Measurements from ENCODE around the gene SIL1.

SIL1 gene

DNA sequence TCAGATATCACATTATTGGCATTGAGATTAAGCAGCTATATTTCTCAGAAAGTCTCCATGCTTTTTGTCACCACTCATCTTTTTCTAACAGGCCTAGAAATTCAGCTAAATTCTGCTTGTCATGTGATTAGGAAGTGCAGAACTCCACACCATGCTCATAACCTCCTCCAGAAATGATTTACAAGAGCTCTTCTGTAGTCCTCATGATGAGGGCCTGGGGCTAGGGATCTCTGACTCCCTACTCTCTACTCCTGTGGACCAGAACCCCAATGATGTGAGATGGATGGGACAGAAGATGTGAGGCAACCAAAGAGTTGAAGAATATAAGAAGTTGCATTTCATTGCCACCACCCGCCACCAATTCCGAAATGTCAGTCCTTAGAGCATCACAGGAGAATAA lies 16.5 kb upstream of the SIL1 start:
- DNase-seq (ENCODE audit: low read depth) = no peak
- TF ChIP-seq, protein P1, sequence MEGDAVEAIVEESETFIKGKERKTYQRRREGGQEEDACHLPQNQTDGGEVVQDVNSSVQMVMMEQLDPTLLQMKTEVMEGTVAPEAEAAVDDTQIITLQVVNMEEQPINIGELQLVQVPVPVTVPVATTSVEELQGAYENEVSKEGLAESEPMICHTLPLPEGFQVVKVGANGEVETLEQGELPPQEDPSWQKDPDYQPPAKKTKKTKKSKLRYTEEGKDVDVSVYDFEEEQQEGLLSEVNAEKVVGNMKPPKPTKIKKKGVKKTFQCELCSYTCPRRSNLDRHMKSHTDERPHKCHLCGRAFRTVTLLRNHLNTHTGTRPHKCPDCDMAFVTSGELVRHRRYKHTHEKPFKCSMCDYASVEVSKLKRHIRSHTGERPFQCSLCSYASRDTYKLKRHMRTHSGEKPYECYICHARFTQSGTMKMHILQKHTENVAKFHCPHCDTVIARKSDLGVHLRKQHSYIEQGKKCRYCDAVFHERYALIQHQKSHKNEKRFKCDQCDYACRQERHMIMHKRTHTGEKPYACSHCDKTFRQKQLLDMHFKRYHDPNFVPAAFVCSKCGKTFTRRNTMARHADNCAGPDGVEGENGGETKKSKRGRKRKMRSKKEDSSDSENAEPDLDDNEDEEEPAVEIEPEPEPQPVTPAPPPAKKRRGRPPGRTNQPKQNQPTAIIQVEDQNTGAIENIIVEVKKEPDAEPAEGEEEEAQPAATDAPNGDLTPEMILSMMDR (IDR thresholded peaks at IDR 0.05; ENCODE audit: control insufficient read depth, extremely low read depth, insufficient read depth) = no peak
- no peak overlapping the region for H3K4me3 ChIP-seq (ENCODE audit: low read depth, low read length)

DNA sequence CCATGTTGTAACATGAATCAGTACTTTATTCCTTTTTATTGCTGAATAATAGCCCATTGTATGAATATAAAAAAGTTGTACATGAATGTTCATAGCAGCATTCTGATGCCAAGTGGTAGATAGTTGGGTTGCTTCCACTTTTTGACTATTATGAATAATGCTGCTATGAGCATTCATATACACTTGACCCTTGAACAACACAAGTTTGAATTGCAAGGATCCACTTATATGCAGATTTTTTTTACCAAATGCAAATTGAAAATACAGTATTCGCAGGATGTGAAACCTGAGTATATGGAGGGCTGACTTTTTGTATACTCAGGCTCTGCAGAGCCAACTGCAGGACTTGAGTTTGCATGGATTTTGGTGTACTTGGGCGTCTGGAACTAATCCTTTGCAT lies 14.7 kb upstream of the SIL1 start:
- TF ChIP-seq, protein P1 (IDR thresholded peaks at IDR 0.05; ENCODE audit: control insufficient read depth, extremely low read depth, insufficient read depth) = no peak
- no peak for DNase-seq (ENCODE audit: low read depth)
- H3K4me3 ChIP-seq (ENCODE audit: low read depth, low read length) = no peak overlapping the region

DNA sequence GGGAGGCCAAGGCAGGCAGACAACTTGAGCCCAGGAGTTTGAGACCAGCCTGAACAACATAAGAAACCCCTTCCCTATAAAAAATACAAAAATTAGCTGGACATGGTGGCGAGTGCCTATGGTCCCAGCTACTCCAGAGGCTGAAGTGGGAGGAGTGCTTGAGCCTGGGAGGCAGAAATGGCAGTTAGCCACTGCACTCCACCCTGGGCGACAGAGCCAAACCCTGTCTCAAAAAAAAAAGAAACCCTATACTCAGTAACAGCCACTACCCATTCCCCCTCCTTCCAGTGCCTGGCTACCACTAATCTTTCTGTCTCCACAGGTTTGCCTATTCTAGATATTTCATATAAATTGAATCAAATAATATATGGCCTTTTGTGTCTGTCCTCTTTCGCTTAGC lies 14.3 kb upstream of the SIL1 start:
- TF ChIP-seq, protein P1 (IDR thresholded peaks at IDR 0.05; ENCODE audit: control insufficient read depth, extremely low read depth, insufficient read depth) = no peak
- no peak overlapping the region for H3K4me3 ChIP-seq (ENCODE audit: low read depth, low read length)
- DNase-seq (ENCODE audit: low read depth) = no peak

DNA sequence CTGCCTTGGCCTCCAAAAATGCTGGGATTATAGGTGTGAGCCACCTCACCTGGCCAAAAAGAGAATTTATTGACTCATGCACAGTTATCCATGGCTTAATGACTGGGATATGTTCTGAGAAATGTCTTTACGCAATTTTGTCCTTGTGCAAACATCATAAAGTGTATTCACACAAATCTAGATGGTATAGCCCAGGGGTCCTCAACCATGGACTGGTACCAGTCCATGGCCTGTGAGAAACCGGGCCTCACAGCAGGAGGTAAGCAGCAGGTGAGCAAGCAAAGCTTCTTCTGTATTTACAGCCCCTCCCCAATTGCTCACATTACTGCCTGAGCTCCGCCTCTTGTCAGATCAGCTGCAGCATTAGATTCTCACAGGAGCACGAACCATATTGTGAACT lies 12.4 kb upstream of the SIL1 start:
- no peak overlapping the region for H3K4me3 ChIP-seq (ENCODE audit: low read depth, low read length)
- DNase-seq (ENCODE audit: low read depth) = peak; percentile 71
- TF ChIP-seq, protein P1 (IDR thresholded peaks at IDR 0.05; ENCODE audit: control insufficient read depth, extremely low read depth, insufficient read depth) = 0 out of 2 replicates have a peak, but pooled peaks have one; percentile 5

DNA sequence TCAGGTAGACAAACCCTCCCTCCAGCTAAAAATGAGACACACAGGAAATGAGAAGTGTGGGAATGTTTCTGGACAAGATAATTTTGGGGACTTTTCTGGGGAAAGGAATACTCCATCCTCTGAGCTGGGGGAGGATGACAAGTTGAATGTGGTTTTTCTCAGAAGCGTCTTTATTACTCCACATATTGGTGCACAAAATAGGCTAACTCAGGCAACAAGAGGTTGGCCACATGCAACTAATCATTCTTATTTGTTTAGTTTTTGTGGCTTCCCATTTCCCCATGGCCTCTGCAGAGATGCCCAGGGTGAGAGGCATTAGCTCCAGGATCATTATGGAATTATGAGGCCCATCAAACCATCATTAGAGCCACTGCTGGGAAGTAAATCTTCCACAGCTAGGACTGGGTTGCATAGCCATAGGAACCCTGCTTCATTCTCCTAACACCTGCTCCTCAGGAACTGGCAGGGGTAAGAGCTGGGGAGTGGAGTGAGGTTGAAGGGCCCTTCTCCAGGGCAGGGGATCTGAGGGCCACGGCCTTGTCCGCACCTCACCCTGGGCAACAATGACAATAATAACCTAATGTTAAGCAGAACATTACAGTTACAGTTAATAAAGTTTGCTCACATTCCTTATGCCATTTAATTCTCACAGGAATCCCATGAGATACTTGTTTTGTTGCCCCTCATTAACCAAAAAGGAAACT lies 9.3 kb upstream of the SIL1 start:
- TF ChIP-seq, protein P1 (IDR thresholded peaks at IDR 0.05; ENCODE audit: control insufficient read depth, extremely low read depth, insufficient read depth) = no peak
- H3K4me3 ChIP-seq (ENCODE audit: low read depth, low read length) = no peak overlapping the region
- no peak for DNase-seq (ENCODE audit: low read depth)

DNA sequence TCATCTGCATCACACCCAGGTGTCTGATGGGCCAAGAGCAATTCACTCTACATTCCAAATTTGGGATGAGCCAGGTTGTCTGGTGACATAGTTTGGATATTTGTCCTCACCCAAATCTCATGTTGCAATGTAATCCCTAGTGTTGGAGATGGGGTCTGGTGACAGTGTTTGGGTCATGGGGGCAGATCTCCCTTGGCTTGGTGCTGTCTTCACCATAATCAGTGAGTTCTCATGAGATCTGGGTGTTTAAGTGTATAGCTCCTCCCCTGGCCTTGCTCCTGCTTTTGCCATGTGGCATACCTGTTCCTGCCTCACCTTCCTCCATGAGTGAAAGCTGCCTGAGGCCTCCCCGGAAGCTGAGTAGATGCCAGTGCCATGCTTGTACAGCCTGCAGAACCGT lies 7.4 kb upstream of the SIL1 start:
- no peak for DNase-seq (ENCODE audit: low read depth)
- no peak overlapping the region for H3K4me3 ChIP-seq (ENCODE audit: low read depth, low read length)
- TF ChIP-seq, protein P1 (IDR thresholded peaks at IDR 0.05; ENCODE audit: control insufficient read depth, extremely low read depth, insufficient read depth) = no peak

DNA sequence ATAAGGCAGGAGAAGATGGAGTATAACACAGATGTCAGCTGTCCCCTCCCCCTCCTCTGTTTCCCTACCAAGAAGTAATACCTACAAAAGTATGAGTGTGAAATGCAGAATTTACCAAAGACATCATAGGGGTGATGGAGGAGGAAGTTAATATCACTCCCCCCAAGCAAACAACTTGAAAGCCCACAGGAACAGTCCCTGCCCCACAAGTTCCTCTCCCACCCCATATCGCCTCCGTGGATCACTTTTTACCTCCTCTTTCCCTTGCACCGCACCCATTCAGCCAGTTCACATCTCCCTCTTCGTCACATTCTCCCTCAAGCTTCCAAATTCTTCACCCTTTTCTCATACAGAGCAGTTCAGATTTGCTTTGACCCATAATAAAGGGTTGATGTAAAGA lies 7.0 kb upstream of the SIL1 start:
- TF ChIP-seq, protein P1 (IDR thresholded peaks at IDR 0.05; ENCODE audit: control insufficient read depth, extremely low read depth, insufficient read depth) = no peak
- DNase-seq (ENCODE audit: low read depth) = no peak
- H3K4me3 ChIP-seq (ENCODE audit: low read depth, low read length) = no peak overlapping the region

Data from LNCaP clone FGC (cell line).